Thoracic aorta (tissue), 2 donors: ENCODE measurements around the gene DPYD. TPM values are rescaled to one million over a fixed set of nuclear protein-coding genes. Genes with fewer than 3 reads are reported as not detected.

Experiments used
- ATAC-seq: fragments of 150-250 bp; one replicate; pipeline ENCODE4 v1.8.0; 2017; ENCODE audit warnings: low read depth; ENCODE audit not compliant: insufficient number of reproducible peaks, low FRiP score
- DNase-seq: peaks from one replicate; pipeline ENCODE4 v3.0.0-alpha.2; 2020; ENCODE audit warnings: low spot score
- H3K27ac ChIP-seq, 2 donors: fragments of 200-600 bp; sonication (generic); 1 replicate in 1 of 2; 2 replicates in 1 of 2; pipeline ENCODE4 v1.5.1; 2016; ENCODE audit warnings: mild to moderate bottlenecking in 2 of 2, moderate library complexity in 2 of 2
- H3K27me3 ChIP-seq: fragments of 200-600 bp; sonication (generic); replicated peaks from 2 replicates; pipeline ENCODE4 v1.6.0; 2016; ENCODE audit warnings: mild to moderate bottlenecking; ENCODE audit not compliant: insufficient read depth
- H3K36me3 ChIP-seq: fragments of 200-600 bp; sonication (generic); one replicate; pipeline ENCODE4 v1.5.1; 2016
- H3K4me1 ChIP-seq, 2 donors: fragments of 200-600 bp; sonication (generic); 1 replicate in 1 of 2; 2 replicates in 1 of 2; pipeline versions ENCODE4 v1.5.1 to v1.6.0; 2016; ENCODE audit warnings: low read depth in 2 of 2, mild to moderate bottlenecking in 1 of 2; ENCODE audit not compliant: control insufficient read depth in 1 of 2
- H3K4me3 ChIP-seq: fragments of 200-600 bp; sonication (generic); 2 replicates; pipeline ENCODE4 v1.5.1; 2016; ENCODE audit warnings: mild to moderate bottlenecking
- H3K9me3 ChIP-seq: fragments of 200-600 bp; sonication (generic); 2 replicates; pipeline ENCODE4 v1.5.1; 2016
- CTCF ChIP-seq: fragments of 200-600 bp; sonication (generic); IDR thresholded peaks from one replicate; pipeline ENCODE4 v1.5.1; 2019; ENCODE audit warnings: antibody characterized with exemption
- total RNA-seq, 2 donors: library from RNA; depleted of rRNA; stranded (reverse); fragments of >200 nt; gene quantifications; one replicate each; pipeline versions ENCODE4 v1.1.0 to v1.2.3, GENCODE V29; 2016

DPYD gene
- total RNA-seq, 2 donors from 2014 or later, result 29.1 to 44.2 TPM

- ATAC-seq (no peak), DNase-seq (no peak)
- Histone ChIP-seq H3K27ac (no peak overlapping the region), H3K9me3 (no peaks in the 10 kb centered on the region), H3K36me3 (no peaks in the 10 kb centered on the region), H3K27me3 (no peaks in the 10 kb centered on the region), H3K4me1 (no peaks in the 10 kb centered on the region), H3K4me3 (no peak overlapping the region)
- TF ChIP-seq CTCF, result no peak
These were observed 846.1 kb downstream of the DPYD start for GRCh38 chr1:97074771-97075170.

GRCh38 chr1:97073936-97074335, 846.9 kb downstream of the DPYD start:
- no peak for TF ChIP-seq CTCF
- Histone ChIP-seq H3K27ac (no peak overlapping the region), H3K4me3 (no peak overlapping the region), H3K27me3 (no peaks in the 10 kb centered on the region), H3K36me3 (no peaks in the 10 kb centered on the region), H3K9me3 (no peaks in the 10 kb centered on the region), H3K4me1 (no peaks in the 10 kb centered on the region)
- no peak for DNase-seq
- ATAC-seq, result no peak

GRCh38 chr1:97073169-97073568, 847.7 kb downstream of the DPYD start:
- no peak overlapping the region for H3K27ac ChIP-seq
- H3K36me3 ChIP-seq, result no peaks in the 10 kb centered on the region
- H3K4me3 ChIP-seq, result no peak overlapping the region
- DNase-seq (no peak), ATAC-seq (no peak)
- no peak for TF ChIP-seq CTCF
- H3K9me3 ChIP-seq, result no peaks in the 10 kb centered on the region
- no peaks in the 10 kb centered on the region for H3K4me1 ChIP-seq
- H3K27me3 ChIP-seq, result no peaks in the 10 kb centered on the region

GRCh38 chr1:97071173-97071572, 849.7 kb downstream of the DPYD start:
- ATAC-seq (no peak), DNase-seq (no peak)
- H3K27me3 ChIP-seq, result no peaks in the 10 kb centered on the region
- no peaks in the 10 kb centered on the region for H3K36me3 ChIP-seq
- no peaks in the 10 kb centered on the region for H3K9me3 ChIP-seq
- H3K4me1 ChIP-seq, result no peaks in the 10 kb centered on the region
- no peak overlapping the region for H3K4me3 ChIP-seq
- no peak for TF ChIP-seq CTCF
- H3K27ac ChIP-seq, result no peak overlapping the region

- no peak for DNase-seq
- H3K4me1 ChIP-seq, result no peaks in the 10 kb centered on the region
- H3K4me3 ChIP-seq, result no peak overlapping the region
- ATAC-seq, result no peak
- no peaks in the 10 kb centered on the region for H3K9me3 ChIP-seq
- TF ChIP-seq CTCF, result no peak
- H3K27ac ChIP-seq, result no peak overlapping the region
- H3K27me3 ChIP-seq, result no peaks in the 10 kb centered on the region
- H3K36me3 ChIP-seq, result no peaks in the 10 kb centered on the region
These were observed 850.5 kb downstream of the DPYD start for GRCh38 chr1:97070376-97070775.
